ENCODE measurements around the gene RPL13A. TPM values are rescaled to one million over a fixed set of nuclear protein-coding genes. Genes with fewer than 3 reads are reported as not detected.

The RPL13A gene
- polyA plus RNA-seq (2011; rRNA removed): 2,322 and 6,136 TPM in 2 replicates
- 934 and 1,887 TPM in 2 replicates for polyA minus RNA-seq (2011; rRNA and poly(A)+ RNA removed)

- no peaks in the 10 kb centered on the region for H3K27me3 ChIP-seq (ENCODE audit: control insufficient read depth, insufficient read depth, low read length)
- ChIA-PET POLR2A (interaction anchor here (1.1 kb wide), 1 partner anchor 154 kb away, joined by 5 read pairs; the partner anchor contains the start of gene SCAF1), CTCF (interaction anchor here (0.9 kb wide), 1 partner anchor 261 kb away, joined by 3 read pairs; no protein-coding TSS in a partner anchor)
- no peak for TF ChIP-seq CTCF (IDR thresholded peaks at IDR 0.05; ENCODE audit: insufficient read depth, low read depth, low read length)
- peak; percentile 97 for DNase-seq (ENCODE audit: low read depth)
- peaks cover 32% of the 10 kb centered on the region for H3K36me3 ChIP-seq (ENCODE audit: control insufficient read depth, insufficient read depth, low read length)
- peak within 1 kb of the TSS; percentile 97 for H3K4me3 ChIP-seq (ENCODE audit: low read depth, low read length)
Observed at GRCh38 chr19:49487277-49488045, at the start of gene RPL13A. Gene RPL13A (plus strand): TSS chr19:49487608. CDS start chr19:49487630, 22 bp downstream.

- TF ChIP-seq CTCF (IDR thresholded peaks at IDR 0.05; ENCODE audit: insufficient read depth, low read depth, low read length): no peak
- no peak overlapping the region for H3K4me3 ChIP-seq (ENCODE audit: low read depth, low read length)
- ChIA-PET CTCF (no interaction called here), POLR2A (no interaction called here)
- no peak for DNase-seq (ENCODE audit: low read depth)
- H3K27me3 ChIP-seq (ENCODE audit: control insufficient read depth, insufficient read depth, low read length): peaks cover 57% of the 10 kb centered on the region
- no peaks in the 10 kb centered on the region for H3K36me3 ChIP-seq (ENCODE audit: control insufficient read depth, insufficient read depth, low read length)
Observed at GRCh38 chr19:49438261-49438660, 49.1 kb upstream of the RPL13A start.

- no peak for TF ChIP-seq CTCF (IDR thresholded peaks at IDR 0.05; ENCODE audit: insufficient read depth, low read depth, low read length)
- H3K36me3 ChIP-seq (ENCODE audit: control insufficient read depth, insufficient read depth, low read length): no peaks in the 10 kb centered on the region
- H3K27me3 ChIP-seq (ENCODE audit: control insufficient read depth, insufficient read depth, low read length): peaks cover 49% of the 10 kb centered on the region
- H3K4me3 ChIP-seq (ENCODE audit: low read depth, low read length): no peak overlapping the region
- ChIA-PET POLR2A (no interaction called here), CTCF (interaction anchor here (1.1 to 2.5 kb wide), 3 partner anchors 13 to 215 kb away, joined by 4 to 12 read pairs (median 6); no protein-coding TSS in a partner anchor)
- DNase-seq (ENCODE audit: low read depth): no peak
Observed at GRCh38 chr19:49439836-49440235, 47.6 kb upstream of the RPL13A start.

- Histone ChIP-seq H3K4me3 (ENCODE audit: low read depth, low read length) (no peak overlapping the region), H3K27me3 (ENCODE audit: control insufficient read depth, insufficient read depth, low read length) (peaks cover 47% of the 10 kb centered on the region), H3K36me3 (ENCODE audit: control insufficient read depth, insufficient read depth, low read length) (no peaks in the 10 kb centered on the region)
- DNase-seq (ENCODE audit: low read depth): no peak
- no peak for TF ChIP-seq CTCF (IDR thresholded peaks at IDR 0.05; ENCODE audit: insufficient read depth, low read depth, low read length)
- POLR2A ChIA-PET: no interaction called here
- CTCF ChIA-PET: interaction anchor here (1.1 to 2.5 kb wide), 3 partner anchors 14 to 215 kb away, joined by 4 to 12 read pairs (median 6); no protein-coding TSS in a partner anchor
Observed at GRCh38 chr19:49440439-49441209, 46.8 kb upstream of the RPL13A start.

All from BJ (cell line).